GM23338 (cell line): Measurements from ENCODE around the gene LMO7. TPM values are rescaled to one million over a fixed set of nuclear protein-coding genes. Genes with fewer than 3 reads are reported as not detected.

Source experiments
- ATAC-seq: fragments of 200-7000 bp; cut with Tn5 transposase; 3 replicates; pipeline ENCODE4 v1.9.1; 2020
- DNase-seq: peaks from one replicate; pipeline ENCODE4 v3.0.0-alpha.2; 2015; ENCODE audit warnings: low spot score
- H2AFZ ChIP-seq: fragments of 200-600 bp; sonication (generic); 2 replicates; pipeline ENCODE4 v1.8.0; 2016; ENCODE audit warnings: antibody characterized with exemption, mild to moderate bottlenecking, moderate library complexity
- H3F3A ChIP-seq: fragments of 200-600 bp; sonication (generic); replicated peaks from 2 replicates; pipeline ENCODE4 v1.8.0; 2017; ENCODE audit warnings: antibody characterized with exemption, mixed run types, low read depth
- H3K27ac ChIP-seq: fragments of 200-600 bp; sonication (generic); 2 replicates; pipeline ENCODE4 v1.6.1; 2016; ENCODE audit warnings: low read depth
- H3K27me3 ChIP-seq: fragments of 200-600 bp; sonication (generic); 2 replicates; pipeline ENCODE4 v1.8.0; 2016; ENCODE audit warnings: mild to moderate bottlenecking, mixed run types, moderate library complexity; ENCODE audit not compliant: insufficient read depth
- H3K36me3 ChIP-seq: fragments of 200-600 bp; sonication (generic); 2 replicates; pipeline ENCODE4 v1.8.0; 2016; ENCODE audit warnings: mild to moderate bottlenecking; ENCODE audit not compliant: insufficient read depth
- H3K4me1 ChIP-seq: fragments of 200-600 bp; sonication (generic); 2 replicates; pipeline ENCODE4 v1.8.0; 2016; ENCODE audit warnings: mild to moderate bottlenecking, moderate library complexity; ENCODE audit not compliant: insufficient read depth
- H3K4me2 ChIP-seq: fragments of 200-600 bp; sonication (generic); 2 replicates; pipeline ENCODE4 v1.7.1; 2017; ENCODE audit warnings: mixed run types
- H3K4me3 ChIP-seq: fragments of 200-600 bp; sonication (generic); 2 replicates; pipeline ENCODE4 v1.6.1; 2016; ENCODE audit warnings: mixed run types
- H3K79me2 ChIP-seq: fragments of 200-600 bp; sonication (generic); replicated peaks from 2 replicates; pipeline ENCODE4 v1.8.0; 2017; ENCODE audit warnings: mild to moderate bottlenecking; ENCODE audit not compliant: insufficient read depth
- H3K9me2 ChIP-seq: fragments of 200-600 bp; sonication (generic); 2 replicates; pipeline ENCODE4 v1.8.0; 2017; ENCODE audit not compliant: insufficient read depth
- H4K20me1 ChIP-seq: fragments of 200-600 bp; sonication (generic); replicated peaks from 2 replicates; pipeline ENCODE4 v1.8.0; 2017; ENCODE audit warnings: mild to moderate bottlenecking; ENCODE audit not compliant: insufficient read depth
- H3K27ac Mint-ChIP-seq: 2 replicates; pipeline ENCODE4 v1.8.0; 2020; ENCODE audit warnings: inconsistent platforms, mild to moderate bottlenecking, moderate library complexity, mixed read lengths
- H3K27me3 Mint-ChIP-seq: 3 replicates; pipeline ENCODE4 v1.8.0; 2022; ENCODE audit warnings: low read depth, mild to moderate bottlenecking, moderate library complexity, mixed read lengths, inconsistent platforms; ENCODE audit not compliant: insufficient read depth, poor library complexity
- H3K36me3 Mint-ChIP-seq: 3 replicates; pipeline ENCODE4 v1.8.0; 2021; ENCODE audit warnings: low read depth, mild to moderate bottlenecking, inconsistent platforms, moderate library complexity, mixed read lengths
- H3K4me1 Mint-ChIP-seq: 3 replicates; pipeline ENCODE4 v1.8.0; 2020; ENCODE audit warnings: mild to moderate bottlenecking, inconsistent platforms, mixed read lengths
- H3K4me3 Mint-ChIP-seq: 3 replicates; pipeline ENCODE4 v1.8.0; 2021; ENCODE audit warnings: moderate library complexity, mild to moderate bottlenecking, inconsistent platforms, mixed read lengths
- H3K9me3 Mint-ChIP-seq: 3 replicates; pipeline ENCODE4 v1.8.0; 2020; ENCODE audit warnings: moderate library complexity, mild to moderate bottlenecking, inconsistent platforms, mixed read lengths
- CREB1 ChIP-seq: fragments of 250-450 bp; sonication (Bioruptor Pico); IDR thresholded peaks from 2 replicates; pipeline ENCODE4 v1.5.0; 2020; ENCODE audit warnings: low read depth, mild to moderate bottlenecking, moderate library complexity
- EZH2 ChIP-seq: fragments of 200-600 bp; sonication (generic); IDR thresholded peaks from one replicate; pipeline ENCODE4 v1.8.0; 2017; ENCODE audit warnings: antibody characterized with exemption, mild to moderate bottlenecking, low read depth; ENCODE audit not compliant: unreplicated experiment
- EZH2phosphoT487 ChIP-seq: fragments of 200-600 bp; sonication (generic); IDR thresholded peaks from one replicate; pipeline ENCODE4 v1.8.1; 2018; ENCODE audit warnings: antibody characterized with exemption; ENCODE audit not compliant: unreplicated experiment
- JUNB ChIP-seq: IDR thresholded peaks from one replicate; pipeline ENCODE4 v1.6.1; 2016; ENCODE audit warnings: antibody characterized with exemption; ENCODE audit not compliant: unreplicated experiment
- NANOG ChIP-seq: IDR thresholded peaks from 2 replicates; pipeline ENCODE4 v1.6.1; 2016; ENCODE audit warnings: antibody characterized with exemption, borderline replicate concordance
- POLR2AphosphoS5 ChIP-seq: IDR thresholded peaks from 2 replicates; pipeline ENCODE4 v1.6.1; 2016; ENCODE audit warnings: antibody characterized with exemption, low read depth
- REST ChIP-seq: IDR thresholded peaks from one replicate; pipeline ENCODE4 v1.6.1; 2018; ENCODE audit warnings: antibody characterized with exemption; ENCODE audit not compliant: unreplicated experiment
- STAT1 ChIP-seq: IDR thresholded peaks from one replicate; pipeline ENCODE4 v1.6.1; 2016; ENCODE audit warnings: antibody characterized with exemption; ENCODE audit not compliant: unreplicated experiment
- ZNF114 ChIP-seq: fragments of 250-450 bp; sonication (Bioruptor Pico); IDR thresholded peaks from 2 replicates; pipeline ENCODE4 v1.5.0; 2020; ENCODE audit warnings: mild to moderate bottlenecking, moderate library complexity
- ZNF331 ChIP-seq: fragments of 250-450 bp; sonication (Bioruptor Pico); IDR thresholded peaks from 2 replicates; pipeline ENCODE4 v1.5.0; 2020; ENCODE audit warnings: low read depth, mild to moderate bottlenecking, moderate library complexity
- polyA plus RNA-seq: library from polyadenylated mRNA; unstranded; fragments of >200 nt; fragmentation: Nextera tagmentation; extraction: Ambion mirVana; gene quantifications from 2 replicates; pipeline ENCODE4 v1.2.1, GENCODE V29; 2016
- total RNA-seq: library from RNA; depleted of rRNA; stranded (reverse); fragments of >200 nt; shearing (Covaris generic); gene quantifications from 2 replicates; pipeline ENCODE4 v1.2.3, GENCODE V29; 2014
- TF ChIP-seq, protein P1 (sequence below), 2 experiments: fragments of 200-600 bp in 1 of 2; sonication (generic) in 1 of 2; conservative IDR thresholded peaks; 2 replicates each; pipeline versions ENCODE4 v1.5.1 to v1.6.1; 2016 to 2017; ENCODE audit warnings: antibody characterized with exemption in 2 of 2, low read depth in 2 of 2, mild to moderate bottlenecking in 2 of 2, moderate library complexity in 1 of 2
- TF ChIP-seq, protein P2 (sequence below): IDR thresholded peaks from 2 replicates; pipeline ENCODE4 v1.6.1; 2016; ENCODE audit warnings: antibody characterized with exemption

The LMO7 gene
- total and polyA plus RNA-seq, 2 experiments from 2014 or later, result 22.3 to 26.9 TPM

DNA sequence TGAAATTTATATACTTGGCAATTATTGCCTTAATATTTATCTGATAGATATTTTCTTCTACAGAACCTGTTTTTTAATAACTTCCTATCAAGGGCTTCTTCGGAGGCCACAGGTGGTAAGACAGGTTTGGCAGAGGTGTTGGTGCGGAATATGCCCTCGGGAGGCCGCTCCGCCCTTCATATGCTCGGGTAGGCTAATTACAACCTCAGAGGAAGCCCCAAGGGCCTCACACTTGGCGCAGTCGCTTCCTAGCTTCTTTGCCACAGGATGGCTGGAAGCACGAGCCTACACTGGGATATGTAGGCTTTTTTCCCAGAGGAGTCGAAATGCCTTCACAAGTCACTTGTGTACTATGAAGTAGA is 68.8 kb downstream of the LMO7 start:
- H3K4me1 Mint-ChIP-seq, result no peaks in the 10 kb centered on the region; the same call in 1 of the 3 replicates
- Histone ChIP-seq H3K4me2 (no peak overlapping the region), H3K27me3 (no peaks in the 10 kb centered on the region), H3K79me2 (no peaks in the 10 kb centered on the region), H4K20me1 (no peaks in the 10 kb centered on the region), H2AFZ (no peak overlapping the region), H3K9me2 (peaks cover 8% of the 10 kb centered on the region; the same call in 1 of the 2 replicates), H3K27ac (no peak overlapping the region), H3K36me3 (no peaks in the 10 kb centered on the region), H3K4me3 (no peak overlapping the region), H3K4me1 (peaks cover 5% of the 10 kb centered on the region; the same call in 1 of the 2 replicates), H3F3A (no peaks in the 10 kb centered on the region)
- TF ChIP-seq POLR2AphosphoS5, result no peak
- TF ChIP-seq STAT1, result no peak
- TF ChIP-seq, protein P1, sequence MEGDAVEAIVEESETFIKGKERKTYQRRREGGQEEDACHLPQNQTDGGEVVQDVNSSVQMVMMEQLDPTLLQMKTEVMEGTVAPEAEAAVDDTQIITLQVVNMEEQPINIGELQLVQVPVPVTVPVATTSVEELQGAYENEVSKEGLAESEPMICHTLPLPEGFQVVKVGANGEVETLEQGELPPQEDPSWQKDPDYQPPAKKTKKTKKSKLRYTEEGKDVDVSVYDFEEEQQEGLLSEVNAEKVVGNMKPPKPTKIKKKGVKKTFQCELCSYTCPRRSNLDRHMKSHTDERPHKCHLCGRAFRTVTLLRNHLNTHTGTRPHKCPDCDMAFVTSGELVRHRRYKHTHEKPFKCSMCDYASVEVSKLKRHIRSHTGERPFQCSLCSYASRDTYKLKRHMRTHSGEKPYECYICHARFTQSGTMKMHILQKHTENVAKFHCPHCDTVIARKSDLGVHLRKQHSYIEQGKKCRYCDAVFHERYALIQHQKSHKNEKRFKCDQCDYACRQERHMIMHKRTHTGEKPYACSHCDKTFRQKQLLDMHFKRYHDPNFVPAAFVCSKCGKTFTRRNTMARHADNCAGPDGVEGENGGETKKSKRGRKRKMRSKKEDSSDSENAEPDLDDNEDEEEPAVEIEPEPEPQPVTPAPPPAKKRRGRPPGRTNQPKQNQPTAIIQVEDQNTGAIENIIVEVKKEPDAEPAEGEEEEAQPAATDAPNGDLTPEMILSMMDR (conservative IDR thresholded peaks at IDR 0.05; ENCODE audit: low read depth in 2 of 2), result 0 out of 4 replicates have a peak, but pooled peaks of 1 of the 2 experiments have one; percentile 4
- H3K27me3 Mint-ChIP-seq, result no peaks in the 10 kb centered on the region
- no peak overlapping the region for H3K4me3 Mint-ChIP-seq
- peak; percentile 62 for ATAC-seq
- peaks cover 25% of the 10 kb centered on the region for H3K36me3 Mint-ChIP-seq
- H3K27ac Mint-ChIP-seq, result peak overlapping the region; percentile 13; the same call in 1 of the 2 replicates
- DNase-seq, result peak; percentile 47
- peaks cover 13% of the 10 kb centered on the region for H3K9me3 Mint-ChIP-seq

- H3K4me3 Mint-ChIP-seq, result no peak overlapping the region
- H4K20me1 ChIP-seq, result no peaks in the 10 kb centered on the region
- TF ChIP-seq NANOG (no peak), ZNF114 (CRISPR knock-in tag) (no peak), JUNB (no peak), ZNF331 (no peak), EZH2phosphoT487 (no peak), POLR2AphosphoS5 (no peak), CREB1 (no peak), EZH2 (no peak), STAT1 (no peak), REST (no peak)
- TF ChIP-seq, protein P2, sequence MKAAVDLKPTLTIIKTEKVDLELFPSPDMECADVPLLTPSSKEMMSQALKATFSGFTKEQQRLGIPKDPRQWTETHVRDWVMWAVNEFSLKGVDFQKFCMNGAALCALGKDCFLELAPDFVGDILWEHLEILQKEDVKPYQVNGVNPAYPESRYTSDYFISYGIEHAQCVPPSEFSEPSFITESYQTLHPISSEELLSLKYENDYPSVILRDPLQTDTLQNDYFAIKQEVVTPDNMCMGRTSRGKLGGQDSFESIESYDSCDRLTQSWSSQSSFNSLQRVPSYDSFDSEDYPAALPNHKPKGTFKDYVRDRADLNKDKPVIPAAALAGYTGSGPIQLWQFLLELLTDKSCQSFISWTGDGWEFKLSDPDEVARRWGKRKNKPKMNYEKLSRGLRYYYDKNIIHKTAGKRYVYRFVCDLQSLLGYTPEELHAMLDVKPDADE, result no peak
- TF ChIP-seq, protein P1 (conservative IDR thresholded peaks at IDR 0.05; ENCODE audit: low read depth in 2 of 2), result no peak
These were observed 69.3 kb downstream of the LMO7 start for GRCh38 chr13:75705395-75705794.

More at GRCh38 chr13:75705395-75705794, 69.3 kb downstream of the LMO7 start:
- H2AFZ ChIP-seq, result no peak overlapping the region
- no peaks in the 10 kb centered on the region for H3F3A ChIP-seq
- no peaks in the 10 kb centered on the region for H3K36me3 ChIP-seq
- H3K79me2 ChIP-seq, result no peaks in the 10 kb centered on the region
- H3K27me3 ChIP-seq, result no peaks in the 10 kb centered on the region
- peaks cover 7% of the 10 kb centered on the region; the same call in 1 of the 2 replicates for H3K9me2 ChIP-seq
- ATAC-seq, result no peak
- H3K27ac ChIP-seq, result no peak overlapping the region
- H3K36me3 Mint-ChIP-seq, result peaks cover 20% of the 10 kb centered on the region
- DNase-seq, result no peak
- peak overlapping the region; percentile 13; the same call in 1 of the 2 replicates for H3K27ac Mint-ChIP-seq
- H3K4me3 ChIP-seq, result no peak overlapping the region
- H3K4me1 ChIP-seq, result peaks cover 5% of the 10 kb centered on the region; the same call in 1 of the 2 replicates
- no peaks in the 10 kb centered on the region; the same call in 1 of the 3 replicates for H3K4me1 Mint-ChIP-seq
- H3K9me3 Mint-ChIP-seq, result peaks cover 8% of the 10 kb centered on the region
- no peaks in the 10 kb centered on the region for H3K27me3 Mint-ChIP-seq
- H3K4me2 ChIP-seq, result no peak overlapping the region
